Muscle of back (tissue), 11 donors: Measurements from ENCODE around the gene KRTAP4-4. TPM values are rescaled to one million over a fixed set of nuclear protein-coding genes. Genes with fewer than 3 reads are reported as not detected.

ENCODE experiments used
- DNase-seq, 3 donors: peaks; one replicate each; pipeline versions ENCODE4 v3.0.0 to v3.0.0-alpha.2; 2013
- polyA plus RNA-seq, 10 donors: library from polyadenylated mRNA; unstranded; fragments of 120-200 nt; gene quantifications; one replicate each; pipeline ENCODE4 v1.2.1, GENCODE V29; 2013; ENCODE audit not compliant: insufficient read length in 10 of 10

The KRTAP4-4 gene
- polyA plus RNA-seq, 10 donors = not detected

DNA sequence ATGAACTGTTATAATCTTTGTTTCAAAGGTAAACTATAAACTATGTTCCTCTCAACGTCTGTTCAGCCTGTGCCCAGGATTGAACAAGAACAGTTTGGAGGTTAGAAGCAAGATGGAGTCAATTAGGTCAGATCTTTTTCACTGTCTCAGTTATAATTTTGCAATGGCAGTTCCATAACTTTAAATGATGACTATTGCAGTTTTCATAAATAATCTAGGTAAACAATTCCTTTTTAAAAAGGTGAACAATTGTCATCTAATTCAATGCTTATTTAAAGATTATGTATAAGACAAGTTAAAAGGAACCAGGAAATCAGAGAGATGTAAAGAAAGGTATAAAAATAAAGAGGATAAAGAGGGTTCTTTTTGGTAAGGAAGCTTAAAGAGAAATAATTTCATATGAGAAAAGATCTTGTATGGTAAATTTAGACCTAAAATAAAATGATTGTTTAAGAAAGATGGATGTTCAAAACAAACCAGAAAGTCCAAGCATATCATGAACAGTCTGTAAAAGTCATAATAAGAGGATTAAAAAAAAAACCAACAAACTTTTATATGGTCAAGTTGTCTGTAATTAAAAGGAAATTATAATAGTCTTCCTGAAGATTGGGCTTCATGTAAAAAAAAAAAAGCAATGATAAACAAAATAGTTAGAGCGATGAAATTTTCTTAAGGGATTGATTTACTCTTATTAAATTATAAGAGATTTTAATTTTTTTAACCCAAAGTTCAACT, 49.2 kb downstream of the KRTAP4-4 start:
- DNase-seq = no peak

Other genes starting within 250 kb of the KRTAP4-4 start
- 1 to 10 TPM in 2 of 10 donors, under 1 TPM in 5, not detected in 3; 0.16 to 2.7 (median 0.22) TPM for gene KRT23, start 223.1 kb downstream of the KRTAP4-4 start, polyA plus RNA-seq
- gene KRT39, start 193.8 kb downstream of the KRTAP4-4 start, polyA plus RNA-seq = 1 to 10 TPM; 2.9 to 9.6 (median 5.2) TPM
- 10 to 100 TPM in 6 of 10 donors, 1 to 10 TPM in 4; 3.5 to 18.2 (median 10.4) TPM for gene KRT40, start 176.4 kb downstream of the KRTAP4-4 start, polyA plus RNA-seq
- gene KRTAP3-3, start 166.6 kb downstream of the KRTAP4-4 start, polyA plus RNA-seq = not detected
- gene KRTAP3-2, start 160.8 kb downstream of the KRTAP4-4 start, polyA plus RNA-seq = under 1 TPM in 9 of 10 donors, not detected in 1; 0.29 to 0.91 (median 0.58) TPM
- gene KRTAP3-1, start 151.6 kb downstream of the KRTAP4-4 start, polyA plus RNA-seq = not detected
- gene KRTAP1-5, start 133.5 kb downstream of the KRTAP4-4 start, polyA plus RNA-seq = not detected
- gene KRTAP1-4, start 130.6 kb downstream of the KRTAP4-4 start, polyA plus RNA-seq = not detected
- gene KRTAP1-3, start 125.9 kb downstream of the KRTAP4-4 start, polyA plus RNA-seq = under 1 TPM in 1 of 10 donors, not detected in 9; 0.25 TPM
- gene KRTAP1-1, start 119.3 kb downstream of the KRTAP4-4 start, polyA plus RNA-seq = not detected
- gene KRTAP2-1, start 113.4 kb downstream of the KRTAP4-4 start, polyA plus RNA-seq = not detected
- gene KRTAP2-2, start 105.5 kb downstream of the KRTAP4-4 start, polyA plus RNA-seq = not detected
- not detected for gene KRTAP2-3, start 100.6 kb downstream of the KRTAP4-4 start, polyA plus RNA-seq
- not detected for gene KRTAP2-4, start 94.9 kb downstream of the KRTAP4-4 start, polyA plus RNA-seq
- gene KRTAP4-7, start 76.6 kb downstream of the KRTAP4-4 start, polyA plus RNA-seq = not detected
- gene KRTAP4-8, start 62.6 kb downstream of the KRTAP4-4 start, polyA plus RNA-seq = not detected
- gene KRTAP4-16, start 58.5 kb downstream of the KRTAP4-4 start, polyA plus RNA-seq = not detected
- gene KRTAP4-9, start 55.4 kb downstream of the KRTAP4-4 start, polyA plus RNA-seq = not detected
- not detected for gene KRTAP4-11, start 42.4 kb downstream of the KRTAP4-4 start, polyA plus RNA-seq
- not detected for gene KRTAP4-12, start 36.6 kb downstream of the KRTAP4-4 start, polyA plus RNA-seq
- not detected for gene KRTAP4-6, start 20.2 kb downstream of the KRTAP4-4 start, polyA plus RNA-seq
- gene KRTAP4-5, start 10.9 kb downstream of the KRTAP4-4 start, polyA plus RNA-seq = not detected
- not detected for gene KRTAP4-3, start 7.5 kb upstream of the KRTAP4-4 start, polyA plus RNA-seq
- not detected for gene KRTAP4-2, start 17.5 kb upstream of the KRTAP4-4 start, polyA plus RNA-seq
- not detected for gene KRTAP4-1, start 24.2 kb upstream of the KRTAP4-4 start, polyA plus RNA-seq
- gene KRTAP9-1, start 29.1 kb upstream of the KRTAP4-4 start, polyA plus RNA-seq = not detected
- not detected for gene KRTAP9-2, start 65.9 kb upstream of the KRTAP4-4 start, polyA plus RNA-seq
- not detected for gene KRTAP9-3, start 71.7 kb upstream of the KRTAP4-4 start, polyA plus RNA-seq
- gene KRTAP9-8, start 77.3 kb upstream of the KRTAP4-4 start, polyA plus RNA-seq = not detected
- not detected for gene KRTAP9-4, start 88.9 kb upstream of the KRTAP4-4 start, polyA plus RNA-seq
- gene KRTAP9-9, start 94.6 kb upstream of the KRTAP4-4 start, polyA plus RNA-seq = not detected
- under 1 TPM in 5 of 10 donors, not detected in 5; 0.15 to 0.30 (median 0.27) TPM for gene KRTAP9-6, start 104.6 kb upstream of the KRTAP4-4 start, polyA plus RNA-seq
- not detected for gene KRTAP9-7, start 115.0 kb upstream of the KRTAP4-4 start, polyA plus RNA-seq
- gene KRTAP29-1, start 142.1 kb upstream of the KRTAP4-4 start, polyA plus RNA-seq = not detected
- not detected for gene KRTAP16-1, start 148.6 kb upstream of the KRTAP4-4 start, polyA plus RNA-seq
- not detected for gene KRTAP17-1, start 155.0 kb upstream of the KRTAP4-4 start, polyA plus RNA-seq
- gene KRT33A, start 190.1 kb upstream of the KRTAP4-4 start, polyA plus RNA-seq = not detected
- under 1 TPM in 6 of 10 donors, not detected in 4; 0.09 to 0.26 (median 0.18) TPM for gene KRT33B, start 209.1 kb upstream of the KRTAP4-4 start, polyA plus RNA-seq
- gene KRT34, start 221.6 kb upstream of the KRTAP4-4 start, polyA plus RNA-seq = under 1 TPM in 1 of 10 donors, not detected in 9; 0.12 TPM
- 1 to 10 TPM; 3.3 to 6.5 (median 4.7) TPM for gene KRT31, start 236.9 kb upstream of the KRTAP4-4 start, polyA plus RNA-seq